Neural crest cell (in vitro differentiated cells): ENCODE data around the gene TNFRSF17. TPM values are rescaled to one million over a fixed set of nuclear protein-coding genes. Genes with fewer than 3 reads are reported as not detected.

Experiments used
- DNase-seq: peaks from one replicate; pipeline ENCODE4 v3.0.0; 2021; ENCODE audit warnings: low read depth, mixed read lengths, low spot score
- H3K27ac Mint-ChIP-seq: one replicate; pipeline ENCODE4 v1.8.0; 2021; ENCODE audit warnings: mild to moderate bottlenecking, mixed read lengths; ENCODE audit not compliant: unreplicated experiment
- H3K27me3 Mint-ChIP-seq: 2 replicates; pipeline ENCODE4 v1.8.0; 2021; ENCODE audit warnings: low read depth, mild to moderate bottlenecking, mixed read lengths
- H3K36me3 Mint-ChIP-seq: 2 replicates; pipeline ENCODE4 v1.8.0; 2021; ENCODE audit warnings: low read depth, mild to moderate bottlenecking, mixed read lengths
- H3K4me1 Mint-ChIP-seq: 2 replicates; pipeline ENCODE4 v1.8.0; 2021; ENCODE audit warnings: mixed read lengths
- H3K4me3 Mint-ChIP-seq: one replicate; pipeline ENCODE4 v1.8.0; 2021; ENCODE audit warnings: mild to moderate bottlenecking, mixed read lengths
- H3K9me3 Mint-ChIP-seq: 2 replicates; pipeline ENCODE4 v1.8.0; 2021; ENCODE audit warnings: mixed read lengths
- total RNA-seq: library from RNA; stranded (reverse); gene quantifications from 2 replicates; pipeline ENCODE4 v1.2.1, GENCODE V29; 2021
- TF ChIP-seq, protein P1 (sequence below): fragments of 200-600 bp; sonication (generic); conservative IDR thresholded peaks from 2 replicates; pipeline ENCODE4 v1.5.0; 2021; ENCODE audit warnings: antibody characterized with exemption, mild to moderate bottlenecking

Gene TNFRSF17
- total RNA-seq, 1 donor from 2014 or later, result not detected

GRCh38 chr16:12017558-12017957 lies 52.5 kb downstream of the TNFRSF17 start:
- TF ChIP-seq, protein P1, sequence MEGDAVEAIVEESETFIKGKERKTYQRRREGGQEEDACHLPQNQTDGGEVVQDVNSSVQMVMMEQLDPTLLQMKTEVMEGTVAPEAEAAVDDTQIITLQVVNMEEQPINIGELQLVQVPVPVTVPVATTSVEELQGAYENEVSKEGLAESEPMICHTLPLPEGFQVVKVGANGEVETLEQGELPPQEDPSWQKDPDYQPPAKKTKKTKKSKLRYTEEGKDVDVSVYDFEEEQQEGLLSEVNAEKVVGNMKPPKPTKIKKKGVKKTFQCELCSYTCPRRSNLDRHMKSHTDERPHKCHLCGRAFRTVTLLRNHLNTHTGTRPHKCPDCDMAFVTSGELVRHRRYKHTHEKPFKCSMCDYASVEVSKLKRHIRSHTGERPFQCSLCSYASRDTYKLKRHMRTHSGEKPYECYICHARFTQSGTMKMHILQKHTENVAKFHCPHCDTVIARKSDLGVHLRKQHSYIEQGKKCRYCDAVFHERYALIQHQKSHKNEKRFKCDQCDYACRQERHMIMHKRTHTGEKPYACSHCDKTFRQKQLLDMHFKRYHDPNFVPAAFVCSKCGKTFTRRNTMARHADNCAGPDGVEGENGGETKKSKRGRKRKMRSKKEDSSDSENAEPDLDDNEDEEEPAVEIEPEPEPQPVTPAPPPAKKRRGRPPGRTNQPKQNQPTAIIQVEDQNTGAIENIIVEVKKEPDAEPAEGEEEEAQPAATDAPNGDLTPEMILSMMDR, result no peak
- no peaks in the 10 kb centered on the region for H3K4me1 Mint-ChIP-seq
- no peaks in the 10 kb centered on the region for H3K9me3 Mint-ChIP-seq
- H3K36me3 Mint-ChIP-seq, result no peaks in the 10 kb centered on the region
- no peak for DNase-seq
- no peak overlapping the region for H3K4me3 Mint-ChIP-seq
- H3K27ac Mint-ChIP-seq, result no peak overlapping the region
- no peaks in the 10 kb centered on the region for H3K27me3 Mint-ChIP-seq

Other genes starting within 250 kb of the TNFRSF17 start
- 16.9 and 18.5 TPM in 2 replicates for gene TXNDC11, start 222.4 kb upstream of the TNFRSF17 start, total RNA-seq
- 66.5 and 74.6 TPM in 2 replicates for gene ZC3H7A, start 168.0 kb upstream of the TNFRSF17 start, total RNA-seq
- gene RSL1D1, start 113.7 kb upstream of the TNFRSF17 start, total RNA-seq, result 199 and 205 TPM in 2 replicates
- 126 and 127 TPM in 2 replicates for gene GSPT1, start 49.3 kb upstream of the TNFRSF17 start, total RNA-seq
- gene NPIPB2, start 23.2 kb upstream of the TNFRSF17 start, total RNA-seq, result 10.1 and 12.4 TPM in 2 replicates
- gene SNX29, start 11.5 kb downstream of the TNFRSF17 start, total RNA-seq, result 15.1 and 17.5 TPM in 2 replicates